Measurements from ENCODE around the gene PHF21A. TPM values are rescaled to one million over a fixed set of nuclear protein-coding genes. Genes with fewer than 3 reads are reported as not detected.

PHF21A gene
- total RNA-seq, 2 experiments from 2014 or later = 23.1 to 56.1 TPM

- Histone ChIP-seq H4K20me1 (ENCODE audit: insufficient read depth, low read length) (no peaks in the 10 kb centered on the region), H3K4me3 (ENCODE audit: low read depth, low read length, poor library complexity, severe bottlenecking) (no peak overlapping the region), H3K9me3 (ENCODE audit: low read length) (no peaks in the 10 kb centered on the region), H3K79me2 (ENCODE audit: insufficient read depth, low read depth, low read length) (no peaks in the 10 kb centered on the region), H3K36me3 (ENCODE audit: insufficient read depth, low read length) (no peaks in the 10 kb centered on the region), H3K4me1 (ENCODE audit: insufficient read depth, low read length, poor library complexity, severe bottlenecking) (no peaks in the 10 kb centered on the region), H3K27ac (ENCODE audit: low read depth, low read length, poor library complexity, severe bottlenecking) (no peak overlapping the region), H3K9me2 (ENCODE audit: insufficient read depth, low read length) (no peaks in the 10 kb centered on the region), H2AFZ (ENCODE audit: low read length) (no peak overlapping the region), H3K4me2 (ENCODE audit: low read length) (no peak overlapping the region)
- intact Hi-C loops (cut with micrococcal nuclease; ENCODE audit: unreplicated experiment) = no loop called here
- no TSS peak for BruUV-seq (replicated peaks)
- no peak for DNase-seq (ENCODE audit: low spot score)
- POLR2A ChIA-PET = no interaction called here
- TF ChIP-seq CTCF (conservative IDR thresholded peaks at IDR 0.05; ENCODE audit: low read length) (no peak), EZH2phosphoT487 (IDR thresholded peaks at IDR 0.05; ENCODE audit: borderline replicate concordance, low read depth, low read length) (no peak)
- CTCF ChIA-PET (ENCODE audit: unreplicated experiment) = no interaction called here
Observed at GRCh38 chr11:45886816-45887520, 234.3 kb downstream of the PHF21A start.

GRCh38 chr11:45885921-45886721 is 235.1 kb downstream of the PHF21A start:
- no peak for TF ChIP-seq EZH2phosphoT487 (IDR thresholded peaks at IDR 0.05; ENCODE audit: borderline replicate concordance, low read depth, low read length)
- TF ChIP-seq CTCF (conservative IDR thresholded peaks at IDR 0.05; ENCODE audit: low read length) = no peak
- no peaks in the 10 kb centered on the region for H3K36me3 ChIP-seq (ENCODE audit: insufficient read depth, low read length)
- no peaks in the 10 kb centered on the region for H3K79me2 ChIP-seq (ENCODE audit: insufficient read depth, low read depth, low read length)
- ChIA-PET POLR2A (no interaction called here), CTCF (ENCODE audit: unreplicated experiment) (no interaction called here)
- no peaks in the 10 kb centered on the region for H3K9me3 ChIP-seq (ENCODE audit: low read length)
- H2AFZ ChIP-seq (ENCODE audit: low read length) = no peak overlapping the region
- H3K4me1 ChIP-seq (ENCODE audit: insufficient read depth, low read length, poor library complexity, severe bottlenecking) = no peaks in the 10 kb centered on the region
- H3K4me3 ChIP-seq (ENCODE audit: low read depth, low read length, poor library complexity, severe bottlenecking) = peak overlapping the region; percentile 41
- H3K4me2 ChIP-seq (ENCODE audit: low read length) = peak overlapping the region; percentile 56
- no peak for DNase-seq (ENCODE audit: low spot score)
- intact Hi-C loops (cut with micrococcal nuclease; ENCODE audit: unreplicated experiment) = no loop called here
- no peaks in the 10 kb centered on the region for H3K9me2 ChIP-seq (ENCODE audit: insufficient read depth, low read length)
- no TSS peak for BruUV-seq (replicated peaks)
- H4K20me1 ChIP-seq (ENCODE audit: insufficient read depth, low read length) = no peaks in the 10 kb centered on the region
- no peak overlapping the region for H3K27ac ChIP-seq (ENCODE audit: low read depth, low read length, poor library complexity, severe bottlenecking)
